WTC11 (cell line): Measurements from ENCODE around the gene TSBP1. TPM values are rescaled to one million over a fixed set of nuclear protein-coding genes. Genes with fewer than 3 reads are reported as not detected.
"Not testable (repeated sequence)": the region's sequence is repeated elsewhere in the genome, so short reads cannot be mapped to it uniquely, and the experiment has no call there.

Experiments used
- ATAC-seq: fragments of 200-7000 bp; cut with Tn5 transposase; 2 replicates; pipeline ENCODE4 v1.10.0; 2021; ENCODE audit warnings: mild to moderate bottlenecking, moderate library complexity
- CTCF ChIA-PET: fragments of 300-600 bp; sonication (Branson Sonifier 250); formaldehyde crosslinking; loops from one replicate; lab custom pipeline; 2021; ENCODE audit warnings: antibody characterized with exemption; lab: Charles Lee
- POLR2A ChIA-PET: fragments of 350-600 bp; sonication (Branson Sonifier 250); formaldehyde crosslinking; loops from one replicate; lab custom pipeline; 2021; ENCODE audit warnings: antibody characterized with exemption; lab: Charles Lee
- DNase-seq: peaks from one replicate; pipeline ENCODE4 v3.0.0; 2021; ENCODE audit warnings: low spot score
- H3K27ac Mint-ChIP-seq: 2 replicates; pipeline ENCODE4 v1.8.0; 2021; ENCODE audit warnings: mixed read lengths
- H3K27me3 Mint-ChIP-seq: 2 replicates; pipeline ENCODE4 v1.8.0; 2021; ENCODE audit warnings: low read depth, mild to moderate bottlenecking, moderate library complexity, mixed read lengths
- H3K36me3 Mint-ChIP-seq: 2 replicates; pipeline ENCODE4 v1.8.0; 2021; ENCODE audit warnings: mixed read lengths
- H3K4me1 Mint-ChIP-seq: 2 replicates; pipeline ENCODE4 v1.8.0; 2022; ENCODE audit warnings: mixed read lengths
- H3K4me3 Mint-ChIP-seq: 2 replicates; pipeline ENCODE4 v1.8.0; 2021; ENCODE audit warnings: mild to moderate bottlenecking, moderate library complexity, mixed read lengths
- H3K9me3 Mint-ChIP-seq: 2 replicates; pipeline ENCODE4 v1.8.0; 2021; ENCODE audit warnings: mixed read lengths
- ATF1 ChIP-seq: sonication (generic); formaldehyde crosslinking; IDR thresholded peaks from 2 replicates; pipeline ENCODE4 v1.8.1; 2023; ENCODE audit warnings: mild to moderate bottlenecking, moderate library complexity, missing genetic modification reagents
- ELF4 ChIP-seq: sonication (generic); formaldehyde crosslinking; IDR thresholded peaks from 2 replicates; pipeline ENCODE4 v1.8.1; 2022; ENCODE audit warnings: low read depth, mild to moderate bottlenecking, moderate library complexity, missing genetic modification reagents
- FOXK1 ChIP-seq: sonication (generic); formaldehyde crosslinking; IDR thresholded peaks from 2 replicates; pipeline ENCODE4 v1.8.0; 2022; ENCODE audit warnings: mild to moderate bottlenecking, moderate library complexity, missing genetic modification reagents
- JUN ChIP-seq: sonication (generic); formaldehyde crosslinking; IDR thresholded peaks from 2 replicates; pipeline ENCODE4 v1.8.0; 2023; ENCODE audit warnings: mild to moderate bottlenecking, missing genetic modification reagents
- KAT7 ChIP-seq: sonication (generic); formaldehyde crosslinking; IDR thresholded peaks from 2 replicates; pipeline ENCODE4 v1.8.1; 2023; ENCODE audit warnings: missing genetic modification reagents, mild to moderate bottlenecking, borderline replicate concordance
- MYBL2 ChIP-seq: sonication (generic); formaldehyde crosslinking; IDR thresholded peaks from 2 replicates; pipeline ENCODE4 v1.8.1; 2023; ENCODE audit warnings: mild to moderate bottlenecking, moderate library complexity, missing genetic modification reagents
- SMAD4 ChIP-seq: sonication (generic); formaldehyde crosslinking; IDR thresholded peaks from 2 replicates; pipeline ENCODE4 v1.8.0; 2022; ENCODE audit warnings: mild to moderate bottlenecking, missing genetic modification reagents
- SP1 ChIP-seq: sonication (generic); formaldehyde crosslinking; conservative IDR thresholded peaks from 2 replicates; pipeline ENCODE4 v1.8.1; 2022; ENCODE audit warnings: missing genetic modification reagents
- TP53 ChIP-seq: sonication (generic); formaldehyde crosslinking; IDR thresholded peaks from 2 replicates; pipeline ENCODE4 v1.8.1; 2023; ENCODE audit warnings: mild to moderate bottlenecking, missing genetic modification reagents
- ZNF317 ChIP-seq: sonication (generic); formaldehyde crosslinking; IDR thresholded peaks from 2 replicates; pipeline ENCODE4 v1.8.1; 2023; ENCODE audit warnings: low read depth, mild to moderate bottlenecking, moderate library complexity, missing genetic modification reagents, borderline replicate concordance
- total RNA-seq: library from RNA; stranded (reverse); gene quantifications from 3 replicates; pipeline ENCODE4 v1.2.3, GENCODE V29; 2021
- TF ChIP-seq, protein P1 (sequence below): fragments of 250-450 bp; sonication (Bioruptor Pico); IDR thresholded peaks from 2 replicates; pipeline ENCODE4 v2.1.2; 2022; ENCODE audit warnings: mild to moderate bottlenecking, moderate library complexity
- TF ChIP-seq, protein P2 (sequence below): sonication (generic); formaldehyde crosslinking; IDR thresholded peaks from 2 replicates; pipeline ENCODE4 v1.8.0; 2022; ENCODE audit warnings: mild to moderate bottlenecking, missing genetic modification reagents
- TF ChIP-seq, protein P3 (sequence below): fragments of 250-450 bp; sonication (Bioruptor Pico); IDR thresholded peaks from 2 replicates; pipeline ENCODE4 v1.8.0; 2021; ENCODE audit warnings: mild to moderate bottlenecking
- TF ChIP-seq, protein P4 (sequence below): fragments of 250-450 bp; sonication (Bioruptor Pico); IDR thresholded peaks from 2 replicates; pipeline ENCODE4 v1.9.0; 2021; ENCODE audit warnings: mild to moderate bottlenecking
- TF ChIP-seq, protein P5 (sequence below): sonication (generic); formaldehyde crosslinking; IDR thresholded peaks from 2 replicates; pipeline ENCODE4 v1.8.0; 2022; ENCODE audit warnings: mild to moderate bottlenecking, missing genetic modification reagents
- TF ChIP-seq, protein P6 (sequence below): sonication (generic); formaldehyde crosslinking; IDR thresholded peaks from 2 replicates; pipeline ENCODE4 v1.8.1; 2022; ENCODE audit warnings: mild to moderate bottlenecking, missing genetic modification reagents, moderate library complexity, borderline replicate concordance
- TF ChIP-seq, protein P7 (sequence below): fragments of 200-600 bp; IDR thresholded peaks from 2 replicates; pipeline ENCODE4 v1.8.0; 2022; ENCODE audit warnings: antibody characterized with exemption

Gene TSBP1
- total RNA-seq, 1 experiment from 2014 or later, result not detected

DNA sequence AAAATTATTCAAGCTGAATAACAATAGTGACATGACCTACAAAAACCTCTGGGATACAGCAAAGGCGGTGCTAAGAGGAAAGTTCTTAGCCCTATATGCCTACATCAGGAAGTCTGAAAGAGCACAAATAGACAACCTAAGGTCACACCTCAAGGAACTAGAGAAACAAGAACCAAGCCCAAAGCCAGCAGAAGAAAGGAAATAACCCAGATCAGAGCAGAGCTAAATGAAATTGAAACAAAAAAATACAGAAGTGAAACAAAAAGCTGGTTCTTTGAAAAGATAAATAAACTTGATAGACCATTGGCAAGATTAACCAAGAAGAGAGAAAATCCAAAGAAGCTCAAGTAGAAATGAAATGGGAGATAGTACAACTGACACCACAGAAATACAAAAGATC is 100.3 kb downstream of the TSBP1 start:
- Mint-ChIP-seq H3K9me3 (peaks cover 39% of the 10 kb centered on the region), H3K4me1 (peaks cover 12% of the 10 kb centered on the region), H3K27ac (no peak overlapping the region), H3K27me3 (no peaks in the 10 kb centered on the region; the same call in 1 of the 2 replicates), H3K36me3 (peaks cover 22% of the 10 kb centered on the region), H3K4me3 (no peak overlapping the region)
- DNase-seq (no peak), ATAC-seq (no peak)
- TF ChIP-seq KAT7, result no peak
- TF ChIP-seq SP1, result no peak
- no peak for TF ChIP-seq ATF1 (CRISPR knock-in tag)
- no peak for TF ChIP-seq SMAD4 (CRISPR knock-in tag)
- TF ChIP-seq, protein P1, sequence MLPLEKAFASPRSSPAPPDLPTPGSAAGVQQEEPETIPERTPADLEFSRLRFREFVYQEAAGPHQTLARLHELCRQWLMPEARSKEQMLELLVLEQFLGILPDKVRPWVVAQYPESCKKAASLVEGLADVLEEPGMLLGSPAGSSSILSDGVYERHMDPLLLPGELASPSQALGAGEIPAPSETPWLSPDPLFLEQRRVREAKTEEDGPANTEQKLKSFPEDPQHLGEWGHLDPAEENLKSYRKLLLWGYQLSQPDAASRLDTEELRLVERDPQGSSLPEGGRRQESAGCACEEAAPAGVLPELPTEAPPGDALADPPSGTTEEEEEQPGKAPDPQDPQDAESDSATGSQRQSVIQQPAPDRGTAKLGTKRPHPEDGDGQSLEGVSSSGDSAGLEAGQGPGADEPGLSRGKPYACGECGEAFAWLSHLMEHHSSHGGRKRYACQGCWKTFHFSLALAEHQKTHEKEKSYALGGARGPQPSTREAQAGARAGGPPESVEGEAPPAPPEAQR (CRISPR knock-in tag), result no peak
- TF ChIP-seq, protein P2, sequence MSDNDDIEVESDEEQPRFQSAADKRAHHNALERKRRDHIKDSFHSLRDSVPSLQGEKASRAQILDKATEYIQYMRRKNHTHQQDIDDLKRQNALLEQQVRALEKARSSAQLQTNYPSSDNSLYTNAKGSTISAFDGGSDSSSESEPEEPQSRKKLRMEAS (CRISPR knock-in tag), result no peak
- TF ChIP-seq FOXK1 (CRISPR knock-in tag), result no peak
- TF ChIP-seq, protein P3, sequence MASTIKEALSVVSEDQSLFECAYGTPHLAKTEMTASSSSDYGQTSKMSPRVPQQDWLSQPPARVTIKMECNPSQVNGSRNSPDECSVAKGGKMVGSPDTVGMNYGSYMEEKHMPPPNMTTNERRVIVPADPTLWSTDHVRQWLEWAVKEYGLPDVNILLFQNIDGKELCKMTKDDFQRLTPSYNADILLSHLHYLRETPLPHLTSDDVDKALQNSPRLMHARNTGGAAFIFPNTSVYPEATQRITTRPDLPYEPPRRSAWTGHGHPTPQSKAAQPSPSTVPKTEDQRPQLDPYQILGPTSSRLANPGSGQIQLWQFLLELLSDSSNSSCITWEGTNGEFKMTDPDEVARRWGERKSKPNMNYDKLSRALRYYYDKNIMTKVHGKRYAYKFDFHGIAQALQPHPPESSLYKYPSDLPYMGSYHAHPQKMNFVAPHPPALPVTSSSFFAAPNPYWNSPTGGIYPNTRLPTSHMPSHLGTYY (CRISPR knock-in tag), result no peak
- TF ChIP-seq, protein P4, sequence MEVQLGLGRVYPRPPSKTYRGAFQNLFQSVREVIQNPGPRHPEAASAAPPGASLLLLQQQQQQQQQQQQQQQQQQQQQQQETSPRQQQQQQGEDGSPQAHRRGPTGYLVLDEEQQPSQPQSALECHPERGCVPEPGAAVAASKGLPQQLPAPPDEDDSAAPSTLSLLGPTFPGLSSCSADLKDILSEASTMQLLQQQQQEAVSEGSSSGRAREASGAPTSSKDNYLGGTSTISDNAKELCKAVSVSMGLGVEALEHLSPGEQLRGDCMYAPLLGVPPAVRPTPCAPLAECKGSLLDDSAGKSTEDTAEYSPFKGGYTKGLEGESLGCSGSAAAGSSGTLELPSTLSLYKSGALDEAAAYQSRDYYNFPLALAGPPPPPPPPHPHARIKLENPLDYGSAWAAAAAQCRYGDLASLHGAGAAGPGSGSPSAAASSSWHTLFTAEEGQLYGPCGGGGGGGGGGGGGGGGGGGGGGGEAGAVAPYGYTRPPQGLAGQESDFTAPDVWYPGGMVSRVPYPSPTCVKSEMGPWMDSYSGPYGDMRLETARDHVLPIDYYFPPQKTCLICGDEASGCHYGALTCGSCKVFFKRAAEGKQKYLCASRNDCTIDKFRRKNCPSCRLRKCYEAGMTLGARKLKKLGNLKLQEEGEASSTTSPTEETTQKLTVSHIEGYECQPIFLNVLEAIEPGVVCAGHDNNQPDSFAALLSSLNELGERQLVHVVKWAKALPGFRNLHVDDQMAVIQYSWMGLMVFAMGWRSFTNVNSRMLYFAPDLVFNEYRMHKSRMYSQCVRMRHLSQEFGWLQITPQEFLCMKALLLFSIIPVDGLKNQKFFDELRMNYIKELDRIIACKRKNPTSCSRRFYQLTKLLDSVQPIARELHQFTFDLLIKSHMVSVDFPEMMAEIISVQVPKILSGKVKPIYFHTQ (CRISPR knock-in tag), result no peak
- TF ChIP-seq, protein P5, sequence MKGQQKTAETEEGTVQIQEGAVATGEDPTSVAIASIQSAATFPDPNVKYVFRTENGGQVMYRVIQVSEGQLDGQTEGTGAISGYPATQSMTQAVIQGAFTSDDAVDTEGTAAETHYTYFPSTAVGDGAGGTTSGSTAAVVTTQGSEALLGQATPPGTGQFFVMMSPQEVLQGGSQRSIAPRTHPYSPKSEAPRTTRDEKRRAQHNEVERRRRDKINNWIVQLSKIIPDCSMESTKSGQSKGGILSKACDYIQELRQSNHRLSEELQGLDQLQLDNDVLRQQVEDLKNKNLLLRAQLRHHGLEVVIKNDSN (CRISPR knock-in tag), result no peak
- no peak for TF ChIP-seq ELF4
- TF ChIP-seq ZNF317 (CRISPR knock-in tag), result no peak
- TF ChIP-seq JUN (CRISPR knock-in tag), result no peak
- TF ChIP-seq MYBL2, result no peak
- no peak for TF ChIP-seq TP53
- TF ChIP-seq, protein P6, sequence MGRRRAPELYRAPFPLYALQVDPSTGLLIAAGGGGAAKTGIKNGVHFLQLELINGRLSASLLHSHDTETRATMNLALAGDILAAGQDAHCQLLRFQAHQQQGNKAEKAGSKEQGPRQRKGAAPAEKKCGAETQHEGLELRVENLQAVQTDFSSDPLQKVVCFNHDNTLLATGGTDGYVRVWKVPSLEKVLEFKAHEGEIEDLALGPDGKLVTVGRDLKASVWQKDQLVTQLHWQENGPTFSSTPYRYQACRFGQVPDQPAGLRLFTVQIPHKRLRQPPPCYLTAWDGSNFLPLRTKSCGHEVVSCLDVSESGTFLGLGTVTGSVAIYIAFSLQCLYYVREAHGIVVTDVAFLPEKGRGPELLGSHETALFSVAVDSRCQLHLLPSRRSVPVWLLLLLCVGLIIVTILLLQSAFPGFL (CRISPR knock-in tag), result no peak
- ChIA-PET POLR2A (no interaction called here), CTCF (interaction anchor here (1.2 kb wide), 1 partner anchor 16 kb away, joined by 3 read pairs; no protein-coding TSS in a partner anchor)

DNA sequence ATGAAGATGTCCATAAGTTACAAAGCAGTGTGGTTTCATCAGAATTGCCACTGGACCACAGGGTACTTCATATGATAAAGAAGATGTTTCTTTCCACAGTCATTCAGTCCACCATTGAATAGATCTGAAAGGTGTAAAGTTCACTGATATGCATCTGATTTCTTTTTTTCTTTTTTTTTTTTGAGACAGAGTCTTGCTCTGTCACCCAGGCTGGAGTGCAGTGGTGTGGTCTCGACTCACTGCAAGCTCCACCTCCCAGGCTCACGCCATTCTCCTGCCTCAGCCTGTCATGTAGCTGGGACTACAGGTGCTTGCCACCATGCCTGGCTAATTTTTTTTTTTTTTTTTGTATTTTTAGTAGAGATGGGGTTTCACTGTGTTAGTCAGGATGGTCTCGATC is 103.2 kb downstream of the TSBP1 start:
- H3K4me3 Mint-ChIP-seq, H3K27ac Mint-ChIP-seq, ATAC-seq, H3K27me3 Mint-ChIP-seq, H3K4me1 Mint-ChIP-seq, DNase-seq, CTCF ChIA-PET, POLR2A ChIA-PET: not testable (repeated sequence)
- peaks cover 31% of the 10 kb centered on the region for H3K36me3 Mint-ChIP-seq
- peaks cover 35% of the 10 kb centered on the region for H3K9me3 Mint-ChIP-seq

DNA sequence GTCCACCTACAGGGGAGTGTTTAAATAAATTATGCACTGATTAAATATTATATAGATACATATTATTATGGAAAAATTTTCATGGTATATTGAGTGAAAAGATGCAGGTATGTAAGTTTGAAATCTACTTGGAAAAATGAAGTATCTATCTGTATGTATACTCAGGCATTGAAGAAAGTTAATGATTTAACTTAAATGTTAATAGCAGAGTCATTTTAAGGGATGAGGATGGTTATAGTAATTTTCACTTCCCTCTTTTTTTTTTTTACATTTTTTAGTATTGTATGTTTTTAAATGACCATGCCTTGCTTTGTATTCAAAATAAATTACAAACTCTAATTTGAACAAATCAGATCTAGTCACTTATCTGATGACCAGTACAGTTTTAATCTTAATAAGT is 104.7 kb downstream of the TSBP1 start:
- POLR2A ChIA-PET, result no interaction called here
- no peak for DNase-seq
- Mint-ChIP-seq H3K36me3 (peaks cover 26% of the 10 kb centered on the region), H3K4me3 (no peak overlapping the region), H3K9me3 (peaks cover 25% of the 10 kb centered on the region), H3K4me1 (no peaks in the 10 kb centered on the region), H3K27me3 (no peaks in the 10 kb centered on the region; the same call in 1 of the 2 replicates), H3K27ac (no peak overlapping the region)
- no peak for ATAC-seq
- CTCF ChIA-PET, result no interaction called here
- TF ChIP-seq, protein P7, sequence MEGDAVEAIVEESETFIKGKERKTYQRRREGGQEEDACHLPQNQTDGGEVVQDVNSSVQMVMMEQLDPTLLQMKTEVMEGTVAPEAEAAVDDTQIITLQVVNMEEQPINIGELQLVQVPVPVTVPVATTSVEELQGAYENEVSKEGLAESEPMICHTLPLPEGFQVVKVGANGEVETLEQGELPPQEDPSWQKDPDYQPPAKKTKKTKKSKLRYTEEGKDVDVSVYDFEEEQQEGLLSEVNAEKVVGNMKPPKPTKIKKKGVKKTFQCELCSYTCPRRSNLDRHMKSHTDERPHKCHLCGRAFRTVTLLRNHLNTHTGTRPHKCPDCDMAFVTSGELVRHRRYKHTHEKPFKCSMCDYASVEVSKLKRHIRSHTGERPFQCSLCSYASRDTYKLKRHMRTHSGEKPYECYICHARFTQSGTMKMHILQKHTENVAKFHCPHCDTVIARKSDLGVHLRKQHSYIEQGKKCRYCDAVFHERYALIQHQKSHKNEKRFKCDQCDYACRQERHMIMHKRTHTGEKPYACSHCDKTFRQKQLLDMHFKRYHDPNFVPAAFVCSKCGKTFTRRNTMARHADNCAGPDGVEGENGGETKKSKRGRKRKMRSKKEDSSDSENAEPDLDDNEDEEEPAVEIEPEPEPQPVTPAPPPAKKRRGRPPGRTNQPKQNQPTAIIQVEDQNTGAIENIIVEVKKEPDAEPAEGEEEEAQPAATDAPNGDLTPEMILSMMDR, result no peak

DNA sequence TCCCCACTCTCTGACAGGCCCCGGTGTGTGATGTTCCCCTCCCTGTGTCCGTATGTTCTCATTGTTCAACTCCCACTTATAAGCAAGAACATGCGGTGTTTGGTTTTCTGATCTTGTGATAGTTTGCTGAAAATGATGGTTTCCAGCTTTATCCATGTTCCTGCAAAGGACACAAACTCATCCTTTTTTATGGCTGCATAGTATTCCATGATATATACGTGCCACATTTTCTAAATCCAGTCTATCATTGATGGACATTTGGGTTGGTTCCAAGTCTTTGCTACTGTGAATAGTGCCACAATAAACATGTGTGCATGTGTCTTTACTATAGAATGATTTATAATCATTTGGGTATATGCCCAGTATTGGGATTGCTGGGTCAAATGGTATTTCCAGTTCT is 114.4 kb downstream of the TSBP1 start:
- POLR2A ChIA-PET, ATAC-seq, CTCF ChIA-PET, H3K4me3 Mint-ChIP-seq, H3K27me3 Mint-ChIP-seq, DNase-seq, H3K27ac Mint-ChIP-seq: not testable (repeated sequence)
- Mint-ChIP-seq H3K36me3 (peaks cover 13% of the 10 kb centered on the region), H3K9me3 (peaks cover 15% of the 10 kb centered on the region), H3K4me1 (peaks cover 17% of the 10 kb centered on the region)
